ENCODE measurements around the gene KRTAP5-2. TPM values are rescaled to one million over a fixed set of nuclear protein-coding genes. Genes with fewer than 3 reads are reported as not detected.

The KRTAP5-2 gene
- total RNA-seq, 3 donors from 2014 or later = not detected

DNA sequence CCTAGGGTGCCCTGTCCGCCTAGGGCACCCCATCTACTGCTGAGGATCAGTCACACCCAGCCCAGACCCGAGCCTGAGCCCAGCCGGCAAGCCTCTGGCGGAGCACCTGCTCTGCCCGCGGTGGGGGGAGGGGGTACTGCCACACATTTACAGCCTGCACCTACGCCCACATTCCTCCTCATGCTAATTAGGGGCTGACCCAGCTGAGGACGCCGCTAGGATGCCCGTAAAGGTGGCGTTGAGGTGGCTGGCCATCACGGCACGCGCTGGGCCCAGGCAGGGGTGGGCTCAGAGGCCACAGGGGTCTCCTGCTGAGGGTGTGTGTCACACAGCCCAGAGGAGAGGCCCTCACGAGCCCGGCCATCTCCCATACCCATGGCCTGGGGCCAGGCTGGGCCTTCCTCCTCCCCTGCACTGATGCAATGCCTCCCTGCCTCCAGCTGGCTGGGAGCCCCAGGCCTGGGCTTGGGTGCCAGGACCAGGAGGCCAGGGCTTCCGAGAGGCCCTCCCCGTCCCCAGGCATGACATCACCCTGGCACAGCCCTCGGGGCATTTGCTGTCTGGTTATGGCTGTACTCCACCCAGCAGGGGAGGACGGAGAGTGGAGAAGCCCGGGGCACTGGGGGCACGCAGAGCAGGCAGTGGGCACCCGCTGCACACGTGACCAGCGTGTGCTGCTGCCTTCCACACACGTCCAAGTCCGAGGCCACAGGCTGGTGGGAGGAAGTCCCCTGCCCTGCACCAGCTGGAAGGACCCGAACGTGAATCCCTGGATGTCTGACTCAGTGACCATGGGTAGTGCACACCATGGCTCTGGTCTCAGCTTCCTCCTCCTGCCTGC, 38.8 kb downstream of the KRTAP5-2 start:
- TF ChIP-seq, protein P1, sequence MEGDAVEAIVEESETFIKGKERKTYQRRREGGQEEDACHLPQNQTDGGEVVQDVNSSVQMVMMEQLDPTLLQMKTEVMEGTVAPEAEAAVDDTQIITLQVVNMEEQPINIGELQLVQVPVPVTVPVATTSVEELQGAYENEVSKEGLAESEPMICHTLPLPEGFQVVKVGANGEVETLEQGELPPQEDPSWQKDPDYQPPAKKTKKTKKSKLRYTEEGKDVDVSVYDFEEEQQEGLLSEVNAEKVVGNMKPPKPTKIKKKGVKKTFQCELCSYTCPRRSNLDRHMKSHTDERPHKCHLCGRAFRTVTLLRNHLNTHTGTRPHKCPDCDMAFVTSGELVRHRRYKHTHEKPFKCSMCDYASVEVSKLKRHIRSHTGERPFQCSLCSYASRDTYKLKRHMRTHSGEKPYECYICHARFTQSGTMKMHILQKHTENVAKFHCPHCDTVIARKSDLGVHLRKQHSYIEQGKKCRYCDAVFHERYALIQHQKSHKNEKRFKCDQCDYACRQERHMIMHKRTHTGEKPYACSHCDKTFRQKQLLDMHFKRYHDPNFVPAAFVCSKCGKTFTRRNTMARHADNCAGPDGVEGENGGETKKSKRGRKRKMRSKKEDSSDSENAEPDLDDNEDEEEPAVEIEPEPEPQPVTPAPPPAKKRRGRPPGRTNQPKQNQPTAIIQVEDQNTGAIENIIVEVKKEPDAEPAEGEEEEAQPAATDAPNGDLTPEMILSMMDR (IDR thresholded peaks at IDR 0.05) = peak in 1 of 3 donors; percentile 15
- TF ChIP-seq POLR2AphosphoS5 (IDR thresholded peaks at IDR 0.05) = peak in 2 of 3 donors; percentile 55 to 70
- TF ChIP-seq POLR2A (IDR thresholded peaks at IDR 0.05) = no peak
- Histone ChIP-seq H3K4me3 (peak overlapping the region in 1 of 3 donors; percentile 43), H3K36me3 (no peaks in the 10 kb centered on the region), H3K4me1 (peaks cover 9 to 14% of the 10 kb centered on the region in 2 donors), H3K9me3 (no peaks in the 10 kb centered on the region), H3K27ac (peak overlapping the region; percentile 90 to 92), H3K27me3 (no peaks in the 10 kb centered on the region)
- peak; percentile 78 to 92 for DNase-seq (ENCODE audit: low spot score in 2 of 2)
- intact Hi-C loops (cut with DNase I; ENCODE audit: low total_unique reads) = no loop called here

DNA sequence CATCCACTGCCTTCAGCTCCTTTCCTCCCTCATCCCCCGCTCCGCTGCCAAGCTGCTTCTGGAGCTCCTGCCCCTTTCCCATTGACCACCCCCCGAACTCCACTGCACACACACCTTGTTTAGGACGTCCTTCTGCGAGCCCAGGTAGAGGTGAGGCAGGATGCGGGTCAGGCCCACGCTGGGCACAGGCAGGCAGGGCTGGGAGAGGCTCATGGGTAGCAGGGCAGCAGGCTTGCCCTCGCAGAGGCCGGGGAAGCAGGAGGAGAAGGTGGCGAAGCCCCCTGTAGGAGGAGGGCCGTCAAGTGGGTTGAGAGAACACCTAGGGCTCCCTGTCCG, 39.4 kb downstream of the KRTAP5-2 start:
- peak overlapping the region; percentile 90 to 92 for H3K27ac ChIP-seq
- TF ChIP-seq POLR2AphosphoS5 (IDR thresholded peaks at IDR 0.05) = no peak
- no peak for TF ChIP-seq POLR2A (IDR thresholded peaks at IDR 0.05)
- TF ChIP-seq, protein P1 (IDR thresholded peaks at IDR 0.05) = no peak
- no peaks in the 10 kb centered on the region for H3K36me3 ChIP-seq
- no peak for DNase-seq (ENCODE audit: low spot score in 2 of 2)
- H3K27me3 ChIP-seq = no peaks in the 10 kb centered on the region
- peaks cover 9 to 14% of the 10 kb centered on the region in 2 donors for H3K4me1 ChIP-seq
- H3K9me3 ChIP-seq = no peaks in the 10 kb centered on the region
- peak overlapping the region in 2 of 3 donors; percentile 21 to 43 for H3K4me3 ChIP-seq
- intact Hi-C loops (cut with DNase I; ENCODE audit: low total_unique reads) = no loop called here

DNA sequence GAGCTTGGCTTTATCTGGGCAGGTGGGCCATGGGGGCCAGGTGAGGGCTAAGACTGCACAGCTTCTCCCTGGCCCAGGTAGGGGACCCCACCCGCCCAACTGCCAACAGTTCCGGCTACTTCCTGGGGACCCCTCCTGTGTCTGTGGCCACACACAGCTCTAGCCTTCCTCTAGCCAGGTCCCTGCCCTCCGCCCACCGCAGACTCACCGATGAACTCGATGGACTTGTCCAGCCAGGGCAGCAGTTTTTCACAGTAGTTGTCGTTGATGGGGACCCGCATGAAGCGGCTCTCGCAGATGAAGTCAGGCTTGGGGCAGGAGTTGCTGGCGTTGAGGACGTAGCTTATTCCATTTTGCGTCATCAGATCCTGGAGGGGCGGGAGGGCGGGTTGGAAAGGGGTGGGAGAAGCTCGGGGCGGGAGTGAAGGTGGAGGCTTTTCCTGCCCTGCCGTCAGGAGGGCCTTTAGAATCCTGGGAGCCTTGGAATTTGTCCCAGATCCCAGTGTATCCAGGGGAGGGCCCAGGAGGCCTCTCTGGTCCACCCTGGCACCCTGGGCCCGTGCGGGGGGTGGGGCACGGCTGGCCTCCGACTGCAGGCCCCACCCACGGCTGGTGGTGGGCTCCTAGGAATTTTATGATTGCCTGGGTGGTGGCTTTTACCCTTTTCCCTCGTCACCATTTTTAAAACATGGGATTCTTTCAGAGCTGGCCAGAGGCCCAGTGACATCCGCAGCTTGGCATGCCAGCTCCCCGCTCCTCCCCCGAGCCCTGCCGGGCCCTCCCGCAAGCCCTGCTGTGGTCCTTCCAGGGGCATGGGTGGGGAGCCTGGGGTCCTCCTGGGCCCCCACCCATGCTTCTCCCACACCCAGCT, 40.0 kb downstream of the KRTAP5-2 start:
- Histone ChIP-seq H3K36me3 (no peaks in the 10 kb centered on the region), H3K27me3 (no peaks in the 10 kb centered on the region), H3K9me3 (no peaks in the 10 kb centered on the region), H3K4me3 (peak overlapping the region in 2 of 3 donors; percentile 21 to 43), H3K27ac (peak overlapping the region; percentile 90 to 92), H3K4me1 (peaks cover 9 to 14% of the 10 kb centered on the region in 2 donors)
- DNase-seq (ENCODE audit: low spot score in 2 of 2) = peak in 1 of 2 donors; percentile 66
- intact Hi-C loops (cut with DNase I; ENCODE audit: low total_unique reads) = no loop called here
- TF ChIP-seq POLR2AphosphoS5 (IDR thresholded peaks at IDR 0.05) (no peak), POLR2A (IDR thresholded peaks at IDR 0.05) (no peak)
- TF ChIP-seq, protein P1 (IDR thresholded peaks at IDR 0.05) = no peak

DNA sequence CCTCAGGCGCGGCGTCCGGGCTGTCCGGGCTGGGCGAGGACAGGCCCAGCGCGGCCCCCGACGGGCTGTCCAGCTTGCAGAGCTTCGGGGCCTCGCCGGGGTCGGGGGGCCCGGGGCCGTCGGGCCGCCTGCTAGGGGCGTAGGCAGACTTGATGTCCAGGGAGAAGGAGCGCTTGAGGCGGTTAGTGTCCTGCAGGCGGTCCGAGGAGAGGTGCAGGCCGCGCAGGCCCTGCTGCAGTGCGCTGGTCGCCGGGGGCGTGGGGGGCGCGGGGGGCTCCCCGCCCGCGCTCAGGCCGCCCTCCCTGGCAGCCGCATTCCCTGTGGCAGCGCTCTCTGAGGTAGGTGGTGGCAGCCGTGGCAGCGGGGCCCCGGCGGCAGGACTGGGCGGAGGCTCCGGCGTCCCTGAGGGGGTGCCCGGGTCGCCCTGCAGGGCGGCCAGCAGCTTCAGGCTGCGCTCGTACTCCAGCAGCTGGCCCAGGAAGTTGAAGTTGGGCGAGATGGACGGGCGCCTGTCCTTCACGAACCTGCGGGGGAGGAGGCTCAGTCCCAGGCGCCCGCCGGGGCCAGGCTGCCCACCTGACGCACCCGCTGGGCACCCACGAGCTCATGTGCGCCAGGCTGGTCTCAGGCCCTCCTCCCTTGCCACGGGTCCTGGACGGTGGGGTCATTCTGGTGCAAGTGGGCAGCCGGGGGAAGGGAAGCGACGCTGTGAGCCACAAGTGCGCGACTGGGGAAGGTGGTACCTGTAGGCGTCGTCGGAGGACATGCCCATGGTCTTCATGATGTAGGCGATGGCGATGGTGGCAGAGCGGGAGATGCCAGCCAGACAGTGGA, 40.8 kb downstream of the KRTAP5-2 start:
- no peak for DNase-seq (ENCODE audit: low spot score in 2 of 2)
- Histone ChIP-seq H3K4me1 (peaks cover 9 to 14% of the 10 kb centered on the region in 2 donors), H3K9me3 (no peaks in the 10 kb centered on the region), H3K36me3 (no peaks in the 10 kb centered on the region), H3K27me3 (no peaks in the 10 kb centered on the region), H3K4me3 (no peak overlapping the region), H3K27ac (peak overlapping the region; percentile 90 to 92)
- intact Hi-C loops (cut with DNase I; ENCODE audit: low total_unique reads) = no loop called here
- no peak for TF ChIP-seq POLR2A (IDR thresholded peaks at IDR 0.05)
- no peak for TF ChIP-seq POLR2AphosphoS5 (IDR thresholded peaks at IDR 0.05)

DNA sequence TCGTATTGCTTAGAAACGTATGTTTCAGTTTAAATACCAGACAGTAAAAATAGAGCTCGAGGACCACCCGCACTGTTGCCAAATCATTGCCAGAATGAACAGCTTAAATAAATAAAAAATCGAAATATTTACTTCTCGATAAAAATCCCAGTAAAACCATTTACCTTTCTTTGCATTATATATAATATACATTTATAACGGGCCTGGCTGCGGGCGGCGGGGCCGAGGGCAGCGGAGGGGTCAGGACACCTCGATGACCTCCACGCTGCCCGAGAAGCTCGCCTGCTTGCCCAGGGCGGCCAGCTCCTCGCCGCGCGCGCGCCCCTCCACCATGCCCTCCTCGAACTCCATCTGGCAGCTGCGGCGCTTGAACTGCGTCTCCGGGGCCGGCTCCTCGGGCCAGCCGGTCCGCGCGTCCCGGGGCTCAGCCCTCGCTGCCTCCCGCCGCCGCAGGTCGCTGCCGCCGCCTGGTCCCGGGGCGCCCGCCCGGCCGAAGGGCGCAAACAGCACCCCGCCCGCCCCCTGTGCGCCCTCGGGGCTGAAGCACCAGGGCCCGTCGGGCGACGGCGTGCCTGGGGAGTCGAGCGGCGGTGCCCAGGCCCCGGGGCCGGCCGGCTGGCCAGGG, 41.7 kb downstream of the KRTAP5-2 start:
- Histone ChIP-seq H3K9me3 (no peaks in the 10 kb centered on the region), H3K27me3 (no peaks in the 10 kb centered on the region), H3K27ac (no peak overlapping the region), H3K4me1 (peaks cover 9 to 14% of the 10 kb centered on the region in 2 donors), H3K4me3 (no peak overlapping the region), H3K36me3 (no peaks in the 10 kb centered on the region)
- DNase-seq (ENCODE audit: low spot score in 2 of 2) = no peak
- intact Hi-C loops (cut with DNase I; ENCODE audit: low total_unique reads) = no loop called here
- TF ChIP-seq POLR2AphosphoS5 (IDR thresholded peaks at IDR 0.05) (no peak), POLR2A (IDR thresholded peaks at IDR 0.05) (no peak)
- TF ChIP-seq, protein P1 (IDR thresholded peaks at IDR 0.05) = no peak

Measured in breast epithelium (tissue), 4 donors.